Smooth muscle cell (in vitro differentiated cells): ENCODE measurements around the gene HMOX1. TPM values are rescaled to one million over a fixed set of nuclear protein-coding genes. Genes with fewer than 3 reads are reported as not detected.

Experiments used
- DNase-seq: peaks from one replicate; lab custom pipeline; 2025; ENCODE audit not compliant: unreplicated experiment; lab: John Stamatoyannopoulos, UW
- H2AFZ ChIP-seq: fragments of 200-600 bp; sonication (generic); 2 replicates; pipeline ENCODE4 v1.6.0; 2016; ENCODE audit warnings: antibody characterized with exemption, low read depth, mild to moderate bottlenecking
- H3F3A ChIP-seq: fragments of 200-600 bp; sonication (generic); 2 replicates; pipeline ENCODE4 v1.6.0; 2017; ENCODE audit warnings: antibody characterized with exemption, low read depth
- H3K27ac ChIP-seq: fragments of 200-600 bp; sonication (generic); 2 replicates; pipeline ENCODE4 v1.5.1; 2016; ENCODE audit warnings: low read depth, mild to moderate bottlenecking
- H3K27me3 ChIP-seq: fragments of 200-600 bp; sonication (generic); 2 replicates; pipeline ENCODE4 v1.6.1; 2016; ENCODE audit warnings: low read depth, mild to moderate bottlenecking
- H3K36me3 ChIP-seq: fragments of 200-600 bp; sonication (generic); 2 replicates; pipeline ENCODE4 v1.5.1; 2016; ENCODE audit warnings: low read depth
- H3K4me1 ChIP-seq: fragments of 200-600 bp; sonication (generic); 2 replicates; pipeline ENCODE4 v1.5.1; 2016; ENCODE audit warnings: low read depth
- H3K4me2 ChIP-seq: fragments of 200-600 bp; sonication (generic); 2 replicates; pipeline ENCODE4 v1.6.0; 2016; ENCODE audit warnings: mild to moderate bottlenecking
- H3K4me3 ChIP-seq: fragments of 200-600 bp; sonication (generic); 2 replicates; pipeline ENCODE4 v1.5.1; 2016; ENCODE audit warnings: mild to moderate bottlenecking
- H3K79me2 ChIP-seq: fragments of 200-600 bp; sonication (generic); 2 replicates; pipeline ENCODE4 v1.6.0; 2016; ENCODE audit warnings: low read depth, mild to moderate bottlenecking
- H3K9ac ChIP-seq: fragments of 200-600 bp; sonication (generic); 2 replicates; pipeline ENCODE4 v1.6.0; 2016; ENCODE audit warnings: low read depth
- H3K9me3 ChIP-seq: fragments of 200-600 bp; sonication (generic); replicated peaks from 2 replicates; pipeline ENCODE4 v1.5.1; 2016; ENCODE audit warnings: low read depth
- H4K20me1 ChIP-seq: fragments of 200-600 bp; sonication (generic); 2 replicates; pipeline ENCODE4 v1.6.0; 2016; ENCODE audit warnings: low read depth
- CTCF ChIP-seq: fragments of 200-600 bp; sonication (generic); IDR thresholded peaks from 2 replicates; pipeline ENCODE4 v1.5.1; 2017; ENCODE audit warnings: borderline replicate concordance, mild to moderate bottlenecking, antibody characterized with exemption; ENCODE audit not compliant: insufficient read depth, poor library complexity, severe bottlenecking
- WGBS: methylation state at CpG from one replicate; pipeline ENCODE4 v1.1.7; 2016; ENCODE audit warnings: low lambda C conversion rate; 5-methylcytosine and 5-hydroxymethylcytosine counted together
- polyA plus RNA-seq: library from polyadenylated mRNA; unstranded; fragments of >200 nt; fragmentation: Nextera tagmentation; extraction: Ambion mirVana; gene quantifications from 2 replicates; pipeline ENCODE4 v1.2.1, GENCODE V29; 2016
- total RNA-seq: library from RNA; depleted of rRNA; stranded (reverse); fragments of >200 nt; gene quantifications from 2 replicates; pipeline ENCODE4 v1.2.3, GENCODE V29; 2014

Gene HMOX1
- total and polyA plus RNA-seq, 2 experiments from 2014 or later: 7.7 to 13.7 TPM

DNA sequence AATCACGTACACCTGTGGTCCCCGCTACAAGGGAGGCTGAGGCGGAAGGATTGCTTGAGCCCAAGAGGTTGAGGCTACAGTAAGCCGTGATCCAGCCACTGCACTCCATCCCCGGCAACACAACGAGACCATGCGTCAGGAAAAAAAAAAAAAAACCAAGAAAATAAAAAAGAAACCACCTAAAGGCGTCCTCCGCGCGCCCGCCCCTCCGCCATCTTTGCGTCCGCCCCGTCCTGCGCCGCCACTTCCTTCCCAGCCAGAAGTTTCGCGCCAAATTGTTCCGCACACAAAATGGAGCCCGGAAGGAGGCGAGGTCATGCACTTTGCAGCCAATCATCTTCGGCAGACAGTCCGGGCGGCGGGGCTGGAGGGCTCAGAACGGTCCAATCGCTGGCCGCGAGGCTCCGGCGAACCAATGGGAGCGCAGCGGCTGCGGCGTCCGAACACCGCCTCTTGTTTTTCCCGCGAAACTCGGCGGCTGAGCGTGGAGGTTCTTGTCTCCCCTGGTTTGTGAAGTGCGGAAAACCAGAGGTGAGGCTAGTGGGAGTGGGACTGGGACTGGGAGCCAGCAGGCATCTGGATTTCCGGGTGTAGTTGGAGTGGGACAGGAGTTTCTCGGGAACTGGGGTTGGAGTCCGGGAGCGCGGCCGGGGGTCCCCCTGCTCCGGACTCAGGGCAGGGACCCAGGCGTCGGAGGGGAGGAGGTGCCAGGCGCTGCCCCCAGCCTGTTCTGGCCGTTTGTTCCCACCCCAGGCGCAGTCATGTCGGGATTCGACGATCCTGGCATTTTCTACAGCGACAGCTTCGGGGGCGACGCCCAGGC is 19.0 kb downstream of the HMOX1 start, which contains the start of gene MCM5:
Gene MCM5, plus strand, starts transcription at position 463 of the 823 bp plus-strand sequence. Its CDS starts 299 bp downstream, at position 762.
- Histone ChIP-seq H3K79me2 (peaks cover 11% of the 10 kb centered on the region), H3K9ac (peak within 1 kb of the TSS; percentile 76), H3K4me1 (peaks cover 6% of the 10 kb centered on the region), H3K36me3 (no peaks in the 10 kb centered on the region), H3F3A (no peaks in the 10 kb centered on the region), H3K4me2 (peak within 1 kb of the TSS; percentile 100), H4K20me1 (no peaks in the 10 kb centered on the region), H3K4me3 (peak within 1 kb of the TSS; percentile 95), H3K27me3 (no peaks in the 10 kb centered on the region), H2AFZ (peak within 1 kb of the TSS; percentile 99), H3K9me3 (no peaks in the 10 kb centered on the region), H3K27ac (no peak within 1 kb of the TSS)
- TF ChIP-seq CTCF: no peak
- DNase-seq: peak; percentile 76
- 6% methylated on average over 62 of the region's 64 CpGs for WGBS

DNA sequence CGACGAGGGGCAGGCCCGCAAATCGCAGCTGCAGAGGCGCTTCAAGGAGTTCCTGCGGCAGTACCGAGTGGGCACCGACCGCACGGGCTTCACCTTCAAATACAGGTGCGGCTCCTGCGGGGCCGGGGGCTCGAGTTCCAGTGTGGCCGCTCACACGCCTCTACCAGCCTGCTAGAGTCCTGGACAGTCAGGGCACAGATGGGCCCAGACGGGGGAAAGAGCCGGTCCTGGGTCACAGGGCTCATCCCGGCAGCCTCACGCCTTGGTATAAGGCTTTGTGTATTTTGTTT is 19.6 kb downstream of the HMOX1 start:
- Histone ChIP-seq H3K27me3 (no peaks in the 10 kb centered on the region), H2AFZ (peak overlapping the region; percentile 99), H3K4me3 (peak overlapping the region; percentile 95), H3K36me3 (no peaks in the 10 kb centered on the region), H3K9ac (peak overlapping the region; percentile 76), H3K9me3 (no peaks in the 10 kb centered on the region), H3K27ac (no peak overlapping the region), H4K20me1 (no peaks in the 10 kb centered on the region), H3K4me1 (peaks cover 6% of the 10 kb centered on the region), H3F3A (no peaks in the 10 kb centered on the region), H3K4me2 (peak overlapping the region; percentile 100), H3K79me2 (peaks cover 11% of the 10 kb centered on the region)
- DNase-seq: no peak
- WGBS: 6% methylated on average over 20 of the region's 20 CpGs
- no peak for TF ChIP-seq CTCF

DNA sequence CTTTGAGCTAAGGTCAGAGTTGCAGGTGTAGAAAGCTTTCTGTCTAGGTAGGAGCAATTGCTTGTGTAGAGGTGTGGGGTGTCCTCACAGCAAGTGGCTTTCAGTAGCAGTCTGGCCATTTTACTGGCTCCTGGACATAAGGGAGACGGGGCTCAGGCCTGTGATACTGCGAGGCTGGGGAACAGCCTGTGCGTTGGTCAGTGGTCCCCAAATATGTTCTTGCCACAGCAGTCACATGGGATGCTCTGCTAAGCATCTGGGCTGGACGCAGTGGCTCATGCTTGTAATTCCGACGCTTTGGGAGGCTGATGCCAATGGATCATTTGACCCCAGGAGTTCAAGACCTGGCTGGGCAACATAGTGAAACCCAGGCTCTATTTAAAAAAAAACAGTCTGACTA is 21.0 kb downstream of the HMOX1 start:
- DNase-seq: no peak
- Histone ChIP-seq H3K4me2 (no peak overlapping the region), H3F3A (no peaks in the 10 kb centered on the region), H3K27ac (no peak overlapping the region), H3K9ac (no peak overlapping the region), H3K79me2 (peaks cover 11% of the 10 kb centered on the region), H2AFZ (no peak overlapping the region), H3K9me3 (no peaks in the 10 kb centered on the region), H3K36me3 (no peaks in the 10 kb centered on the region), H3K4me3 (no peak overlapping the region), H3K4me1 (peaks cover 6% of the 10 kb centered on the region), H4K20me1 (no peaks in the 10 kb centered on the region), H3K27me3 (no peaks in the 10 kb centered on the region)
- 84% methylated on average over 6 of the region's 6 CpGs for WGBS
- no peak for TF ChIP-seq CTCF

DNA sequence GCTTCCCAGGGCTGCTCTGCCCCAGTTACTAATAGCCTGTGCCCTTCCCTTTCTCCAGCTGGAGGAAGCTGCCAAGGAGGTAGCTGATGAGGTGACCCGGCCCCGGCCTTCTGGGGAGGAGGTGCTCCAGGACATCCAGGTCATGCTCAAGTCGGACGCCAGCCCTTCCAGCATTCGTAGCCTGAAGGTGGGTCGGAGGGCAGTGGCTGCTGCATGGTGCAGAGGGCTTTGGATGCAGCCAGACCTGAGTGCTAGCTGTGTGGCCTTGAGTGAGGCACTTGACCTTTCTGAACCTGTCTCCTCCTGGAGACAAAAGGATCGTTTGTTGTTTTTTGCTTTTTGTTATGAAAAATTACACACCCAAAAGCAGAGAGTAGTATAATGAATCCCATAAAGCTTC is 22.5 kb downstream of the HMOX1 start:
- H3K27me3 ChIP-seq: no peaks in the 10 kb centered on the region
- H3K36me3 ChIP-seq: no peaks in the 10 kb centered on the region
- H3K4me3 ChIP-seq: no peak overlapping the region
- TF ChIP-seq CTCF: no peak
- DNase-seq: no peak
- WGBS: 91% methylated on average over 7 of the region's 7 CpGs
- H3K9ac ChIP-seq: no peak overlapping the region
- H3K27ac ChIP-seq: no peak overlapping the region
- H3K4me1 ChIP-seq: peaks cover 6% of the 10 kb centered on the region
- peaks cover 11% of the 10 kb centered on the region for H3K79me2 ChIP-seq
- no peak overlapping the region for H3K4me2 ChIP-seq
- H3F3A ChIP-seq: no peaks in the 10 kb centered on the region
- no peak overlapping the region for H2AFZ ChIP-seq
- no peaks in the 10 kb centered on the region for H3K9me3 ChIP-seq
- no peaks in the 10 kb centered on the region for H4K20me1 ChIP-seq
